GM10266 (cell line): ENCODE data around the gene MRPS18A.

ENCODE experiments used
- DNase-seq: peaks from one replicate; pipeline ENCODE4 v3.0.0; 2012; ENCODE audit errors: extremely low spot score
- CTCF ChIP-seq: IDR thresholded peaks from 2 replicates; pipeline ENCODE4 v1.5.1; 2012; ENCODE audit warnings: mild to moderate bottlenecking, low read depth; ENCODE audit not compliant: control insufficient read depth, insufficient read depth; ENCODE audit errors: missing control alignments

Gene MRPS18A

DNA sequence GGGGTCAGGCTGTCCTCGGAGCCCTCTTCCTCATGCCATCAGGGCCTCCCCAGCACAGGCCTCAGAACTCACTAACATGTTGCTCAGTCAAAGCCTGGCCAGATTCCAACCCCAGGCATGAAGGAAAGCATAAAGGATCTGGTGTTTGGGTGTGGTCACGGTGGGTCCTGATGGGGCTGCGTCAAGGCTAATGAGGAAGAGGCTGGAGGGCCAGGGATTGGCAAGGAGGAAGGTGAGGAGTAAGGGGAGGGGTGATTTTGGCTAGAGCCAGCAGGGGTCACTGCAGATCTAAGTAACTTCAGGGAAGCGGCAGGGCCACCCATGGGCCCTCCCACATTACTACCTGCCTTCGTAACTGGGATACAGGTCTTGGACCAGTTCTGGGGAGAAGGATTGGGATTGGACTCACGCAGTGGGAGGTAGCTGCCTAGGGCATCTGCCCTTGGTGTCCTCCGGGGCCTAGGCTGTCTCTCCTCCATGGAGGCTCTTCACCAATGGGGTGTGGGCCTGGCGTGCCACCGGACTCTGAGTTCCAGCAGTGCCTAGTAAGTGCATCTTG, 36.2 kb upstream of the MRPS18A start:
- DNase-seq = peak; percentile 77
- TF ChIP-seq CTCF = peak; percentile 79

GRCh38 chr6:43722920-43723545, 35.4 kb upstream of the MRPS18A start:
- no peak for DNase-seq
- TF ChIP-seq CTCF = no peak

DNA sequence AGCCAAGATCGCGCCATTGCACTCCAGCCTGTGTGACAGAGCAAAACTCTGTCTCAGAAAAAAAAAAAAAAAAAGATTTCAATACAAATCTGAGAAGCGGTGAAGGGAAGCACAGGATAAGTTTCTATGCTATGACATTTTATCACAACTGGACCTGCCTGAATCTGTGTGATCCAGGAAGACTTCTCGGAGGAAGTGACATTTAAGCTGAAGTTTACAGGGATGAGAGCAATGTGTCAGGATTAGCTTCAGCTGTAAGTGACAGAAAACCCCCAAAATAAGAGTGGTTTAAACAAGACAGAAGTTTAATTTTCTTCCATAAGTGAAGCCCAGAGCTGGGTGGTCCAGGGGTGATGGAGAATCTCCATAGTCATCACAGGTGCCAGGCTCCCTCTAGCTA, 33.4 kb upstream of the MRPS18A start:
- DNase-seq = no peak
- no peak for TF ChIP-seq CTCF

DNA sequence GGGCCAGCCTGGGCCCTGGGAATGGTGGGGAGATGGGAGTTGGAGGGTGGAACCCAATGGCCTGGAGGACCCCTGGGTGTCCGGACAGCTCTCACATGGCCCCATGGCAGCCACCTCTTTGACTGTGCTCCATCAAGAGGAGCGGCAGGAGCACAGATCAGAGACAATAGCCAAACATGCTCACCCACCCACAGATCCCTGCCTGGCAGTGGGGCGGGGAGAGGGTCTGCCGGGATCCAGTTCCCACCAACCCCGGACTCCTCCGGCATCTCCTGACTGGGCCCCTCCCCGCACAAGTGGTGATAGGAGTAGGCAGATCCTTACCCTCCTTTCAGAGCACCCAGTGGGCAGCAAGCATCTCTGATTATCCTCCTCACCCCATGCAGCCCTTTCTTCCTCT, 31.9 kb upstream of the MRPS18A start:
- TF ChIP-seq CTCF = no peak
- DNase-seq = no peak

GRCh38 chr6:43718387-43719105, 31.0 kb upstream of the MRPS18A start:
- no peak for DNase-seq
- TF ChIP-seq CTCF = no peak

DNA sequence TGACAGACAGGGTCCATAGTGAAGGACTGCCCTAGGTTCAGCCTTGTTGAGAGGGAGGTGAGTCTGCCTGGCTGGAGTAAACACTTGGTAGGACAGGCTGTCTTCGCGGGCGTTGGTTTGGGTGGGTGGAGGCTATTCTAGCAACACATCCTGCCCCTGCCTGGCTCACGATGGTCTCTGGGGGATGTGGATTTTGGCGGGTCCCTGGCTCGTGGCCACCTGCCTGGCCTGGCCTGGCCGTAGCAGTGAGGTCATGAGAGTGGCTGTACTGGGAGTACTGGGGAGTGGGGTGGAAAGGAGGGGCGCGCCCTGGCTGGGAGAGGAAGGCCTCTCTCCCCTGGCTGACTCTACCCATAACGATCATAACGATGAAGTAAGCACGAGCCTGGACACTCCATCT, 30.2 kb upstream of the MRPS18A start:
- DNase-seq = no peak
- TF ChIP-seq CTCF = no peak

DNA sequence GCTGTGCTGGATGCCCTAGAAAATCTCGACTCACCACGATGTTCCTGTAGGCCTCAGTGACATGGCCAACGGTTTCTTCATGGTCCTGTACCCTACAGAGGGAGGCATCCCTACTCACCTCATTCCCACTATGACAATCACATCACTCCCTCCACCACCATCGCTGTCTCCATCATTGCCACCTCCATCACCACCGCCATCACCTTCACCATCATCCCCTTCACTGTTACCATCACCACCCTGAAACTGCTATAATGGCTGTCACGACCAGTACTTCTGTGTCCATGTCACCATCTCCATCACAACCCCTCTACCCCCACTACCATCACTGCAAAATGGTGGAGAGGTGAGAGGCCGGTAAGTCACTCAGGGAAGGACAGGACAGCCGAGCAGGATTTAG, 29.8 kb upstream of the MRPS18A start:
- no peak for DNase-seq
- TF ChIP-seq CTCF = no peak
